HG02943 (cell line): ENCODE data around the gene ZBTB46.
"Not testable (repeated sequence)": the region's sequence is repeated elsewhere in the genome, so short reads cannot be mapped to it uniquely, and the experiment has no call there.

Experiments
- ATAC-seq: cut with Tn5 transposase; IDR thresholded peaks from one replicate; pipeline ENCODE4 v1.9.1; 2021; ENCODE audit warnings: mild to moderate bottlenecking, low read depth, moderate library complexity; ENCODE audit not compliant: unreplicated experiment

Gene ZBTB46

GRCh38 chr20:63819224-63819921, 11.7 kb downstream of the ZBTB46 start:
- no peak for ATAC-seq

- no peak for ATAC-seq
These were observed 15.3 kb downstream of the ZBTB46 start for GRCh38 chr20:63815615-63816253.

DNA sequence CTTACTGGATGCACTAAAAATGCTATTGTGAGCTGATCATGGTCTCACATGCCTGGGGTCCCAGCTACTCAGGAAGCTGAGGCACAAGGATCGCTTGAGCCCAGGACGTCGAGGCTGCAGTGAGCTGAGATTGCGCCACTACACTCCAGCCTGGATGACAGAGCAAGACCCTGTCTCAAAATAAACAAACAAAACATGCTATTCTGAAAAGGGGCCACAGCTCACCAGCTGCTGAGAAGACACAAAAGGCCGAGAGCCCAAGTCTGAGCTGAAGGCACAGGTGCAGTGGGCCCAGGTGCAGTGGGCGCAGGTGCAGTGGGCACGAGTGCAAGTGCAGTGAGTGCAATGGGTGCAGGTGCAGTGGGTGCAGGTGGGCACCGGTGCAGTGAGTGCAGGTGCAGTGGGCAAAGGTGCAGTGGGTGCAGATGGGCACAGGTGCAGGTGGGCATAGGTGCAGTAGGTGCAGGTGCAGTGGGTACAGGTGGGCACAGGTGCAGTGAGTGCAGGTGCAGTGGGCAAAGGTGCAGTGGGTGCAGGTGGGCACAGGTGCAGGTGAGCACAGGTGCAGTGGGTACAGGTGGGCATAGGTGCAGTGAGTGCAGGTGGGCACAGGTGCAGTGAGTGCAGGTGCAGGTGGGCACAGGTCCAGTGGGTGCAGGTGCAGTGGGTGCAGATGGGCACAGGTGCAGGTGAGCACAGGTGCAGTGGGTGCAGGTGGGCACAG, 16.0 kb downstream of the ZBTB46 start:
- ATAC-seq: no peak

DNA sequence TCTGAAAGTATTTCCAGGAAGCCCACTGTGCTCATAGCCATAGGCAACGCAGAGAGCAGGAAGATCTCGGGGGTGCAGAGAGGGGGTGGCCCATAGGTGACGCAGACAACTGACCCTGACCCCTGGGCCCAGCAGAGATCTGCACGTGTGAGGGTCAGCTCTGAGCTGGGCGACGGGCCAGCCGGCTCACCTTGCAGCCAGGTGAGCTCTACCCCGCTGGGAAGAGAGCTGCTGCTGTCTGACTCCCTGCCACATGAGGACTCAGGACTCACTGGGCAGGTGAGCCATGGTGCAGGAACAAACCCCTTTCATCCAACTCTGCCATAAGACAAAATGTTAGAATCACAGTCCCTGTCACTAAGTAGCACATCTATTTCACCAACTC, 19.6 kb downstream of the ZBTB46 start:
- no peak for ATAC-seq

GRCh38 chr20:63810730-63811490, 20.2 kb downstream of the ZBTB46 start:
- ATAC-seq: no peak

DNA sequence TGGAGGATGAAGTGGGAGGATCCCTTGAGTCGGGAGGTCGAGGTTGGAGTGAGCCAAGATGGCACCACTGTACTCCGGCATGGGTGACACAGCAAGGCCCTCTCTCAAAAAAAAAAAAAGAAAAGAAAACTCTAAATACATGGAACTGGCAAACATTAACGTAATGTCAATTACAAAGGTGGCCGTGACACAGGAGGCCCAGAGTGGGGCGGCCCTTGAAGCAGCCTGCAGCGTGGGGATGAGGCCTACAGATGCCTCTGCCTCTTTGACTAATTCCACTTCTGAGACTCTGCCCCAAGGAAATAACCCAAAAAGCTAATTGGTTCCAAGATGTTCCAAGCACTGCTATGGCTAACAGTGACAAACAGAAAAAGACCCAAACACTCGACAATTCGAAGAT, 21.2 kb downstream of the ZBTB46 start:
- ATAC-seq: no peak

- ATAC-seq: no peak
These were observed 21.9 kb downstream of the ZBTB46 start for GRCh38 chr20:63808964-63809674.

DNA sequence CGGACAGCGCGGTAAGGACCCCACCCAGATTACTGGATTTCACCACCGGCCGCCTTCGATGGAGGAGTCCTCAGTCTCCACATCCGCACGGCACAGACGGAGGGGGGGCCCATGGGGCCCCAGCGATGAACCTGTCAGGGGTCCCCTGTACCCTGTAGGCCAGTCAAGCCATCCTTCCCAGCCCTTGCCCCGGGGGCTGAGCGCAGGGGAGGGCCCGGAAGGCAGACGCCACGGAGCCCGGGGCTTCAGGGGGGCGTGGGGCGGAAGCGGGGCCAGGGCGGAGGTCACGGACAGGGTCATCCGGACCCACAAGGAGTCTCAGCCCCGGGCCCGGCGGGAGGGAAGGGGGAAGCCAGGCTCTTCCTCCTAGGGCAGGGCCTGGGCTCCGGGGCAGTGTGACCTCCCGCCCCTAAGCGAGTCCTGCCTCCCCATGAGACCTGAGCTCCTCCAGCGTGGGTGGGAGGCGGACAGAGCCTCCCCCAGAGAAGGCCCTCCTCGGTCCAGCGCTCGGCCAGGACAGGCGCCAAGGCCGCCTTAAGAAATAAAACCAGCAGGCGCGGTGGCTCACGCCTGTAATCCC, 22.8 kb downstream of the ZBTB46 start:
- ATAC-seq: no peak

DNA sequence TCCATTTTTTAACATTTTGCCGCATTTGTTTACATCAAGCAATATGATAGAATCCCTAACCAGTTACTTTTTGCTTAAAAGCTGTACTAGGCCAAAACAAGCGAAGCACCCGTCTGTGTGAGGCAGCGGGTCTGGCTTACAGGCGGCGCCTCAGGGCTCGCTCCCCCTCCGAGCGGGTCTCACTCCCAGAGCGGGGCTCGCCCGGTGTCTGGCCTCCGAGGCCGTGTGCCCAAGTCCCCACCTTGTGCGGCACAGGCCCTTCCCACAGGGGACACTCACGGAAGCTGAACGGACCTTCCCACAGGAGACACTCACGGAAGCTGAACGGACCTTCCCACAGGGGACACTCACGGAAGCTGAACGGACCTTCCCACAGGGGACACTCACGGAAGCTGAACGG, 23.4 kb downstream of the ZBTB46 start:
- ATAC-seq: no peak

DNA sequence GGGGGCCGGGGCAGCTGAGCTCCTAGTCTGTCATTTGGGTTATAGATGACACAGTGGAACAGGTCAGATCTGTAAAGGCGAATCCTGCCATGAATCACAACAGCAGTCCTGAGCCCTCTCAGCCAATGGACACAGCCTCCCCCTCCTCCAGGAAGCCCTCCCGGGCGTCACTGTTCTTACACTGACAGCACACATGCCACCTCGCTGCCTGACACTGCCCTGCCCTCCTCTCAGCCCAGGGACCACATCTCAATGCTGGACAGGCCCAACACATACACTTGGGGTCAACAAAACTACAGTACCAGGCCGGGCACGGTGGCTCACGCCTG, 26.8 kb downstream of the ZBTB46 start:
- no peak for ATAC-seq

- no peak for ATAC-seq
These were observed 28.4 kb downstream of the ZBTB46 start for GRCh38 chr20:63802469-63803240.

GRCh38 chr20:63801174-63801573, 29.9 kb downstream of the ZBTB46 start:
- ATAC-seq: not testable (repeated sequence)

DNA sequence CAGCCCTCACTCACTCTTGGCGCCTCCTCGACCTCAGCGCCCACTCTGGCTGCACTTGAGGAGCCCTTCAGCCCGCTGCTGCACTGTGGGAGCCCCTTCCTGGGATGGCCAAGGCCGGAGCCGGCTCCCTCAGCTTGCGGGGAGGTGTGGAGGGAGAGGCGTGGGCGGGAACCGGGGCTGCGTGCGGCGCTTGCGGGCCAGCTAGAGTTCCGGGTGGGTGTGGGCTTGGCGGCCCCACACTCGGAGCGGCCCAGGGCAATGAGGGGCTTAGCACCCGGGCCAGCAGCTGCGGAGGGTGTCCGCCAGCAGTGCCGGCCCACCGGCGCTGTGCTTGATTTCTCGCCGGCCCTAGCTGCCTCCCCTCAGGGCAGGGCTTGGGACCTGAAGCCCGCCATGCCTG, 30.7 kb downstream of the ZBTB46 start:
- not testable (repeated sequence) for ATAC-seq

GRCh38 chr20:63799127-63799526, 31.9 kb downstream of the ZBTB46 start:
- ATAC-seq: not testable (repeated sequence)

GRCh38 chr20:63797175-63797574, 33.9 kb downstream of the ZBTB46 start:
- not testable (repeated sequence) for ATAC-seq

DNA sequence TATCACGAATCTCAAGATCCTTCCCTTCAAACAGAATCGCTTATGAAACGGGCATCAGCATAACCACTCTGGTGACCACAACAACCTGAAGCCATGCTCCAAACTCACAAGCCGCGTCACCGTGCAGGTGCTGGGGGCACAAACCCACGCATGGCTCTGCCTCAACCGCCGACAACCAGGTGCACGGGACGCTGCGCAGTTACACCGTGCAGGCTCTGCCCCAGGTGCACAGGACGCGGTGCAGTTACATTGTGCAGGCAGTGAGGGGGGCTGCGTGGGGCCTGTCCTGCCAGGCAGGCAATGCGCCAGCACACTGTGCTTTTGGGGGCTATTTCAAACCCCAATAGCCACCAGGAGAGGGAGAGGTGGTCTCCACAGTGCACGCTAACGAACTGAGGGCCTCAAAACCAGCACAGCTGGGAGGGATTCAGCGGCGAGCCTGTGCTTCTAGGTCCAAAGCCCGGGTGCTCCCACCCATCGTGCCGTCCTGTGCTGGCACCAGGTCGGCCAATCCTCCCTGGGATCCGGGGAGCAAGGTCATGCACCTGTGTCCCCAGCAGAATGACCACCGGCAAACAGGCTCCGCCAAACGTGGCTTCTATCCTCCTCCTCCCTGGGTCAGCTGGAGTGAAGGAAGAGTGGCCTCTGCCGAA, 35.8 kb downstream of the ZBTB46 start:
- ATAC-seq: no peak

- ATAC-seq: no peak
These were observed 36.5 kb downstream of the ZBTB46 start for GRCh38 chr20:63794614-63795013.

DNA sequence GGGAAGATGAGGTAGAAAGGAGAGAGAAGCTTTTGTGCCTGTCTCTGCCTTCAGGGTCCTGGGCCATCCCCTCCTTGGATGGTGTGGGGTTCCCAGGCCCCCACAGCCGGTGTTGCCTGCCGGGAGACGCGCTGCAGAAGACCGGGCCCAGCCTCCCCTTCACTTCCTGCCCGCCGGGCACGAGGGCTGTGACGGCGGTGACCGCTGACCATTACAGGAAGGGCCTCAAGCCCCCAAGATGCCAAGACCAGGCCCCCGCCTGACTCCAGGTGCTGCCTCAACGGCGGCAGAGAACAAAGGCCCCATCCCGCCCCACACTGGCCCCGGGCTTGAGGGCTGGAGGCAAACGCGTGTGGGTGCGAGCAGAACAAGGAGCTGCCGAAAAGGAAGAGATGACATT, 38.2 kb downstream of the ZBTB46 start:
- ATAC-seq: no peak
